Hepatocyte (in vitro differentiated cells): ENCODE results near the gene OR11G2.

Source experiments
- EZH2 ChIP-seq: fragments of 200-600 bp; sonication (generic); IDR thresholded peaks from 2 replicates; pipeline ENCODE4 v1.6.1; 2016; ENCODE audit warnings: antibody characterized with exemption, mild to moderate bottlenecking, borderline replicate concordance
- EZH2phosphoT487 ChIP-seq: fragments of 200-600 bp; sonication (generic); IDR thresholded peaks from one replicate; pipeline ENCODE4 v1.6.1; 2018; ENCODE audit warnings: antibody characterized with exemption, mild to moderate bottlenecking, low read depth, moderate library complexity; ENCODE audit not compliant: unreplicated experiment, severe bottlenecking
- TF ChIP-seq, protein P1 (sequence below): fragments of 200-600 bp; sonication (generic); IDR thresholded peaks from 2 replicates; pipeline ENCODE4 v1.5.1; 2016; ENCODE audit warnings: antibody characterized with exemption, mild to moderate bottlenecking; ENCODE audit not compliant: poor library complexity

DNA sequence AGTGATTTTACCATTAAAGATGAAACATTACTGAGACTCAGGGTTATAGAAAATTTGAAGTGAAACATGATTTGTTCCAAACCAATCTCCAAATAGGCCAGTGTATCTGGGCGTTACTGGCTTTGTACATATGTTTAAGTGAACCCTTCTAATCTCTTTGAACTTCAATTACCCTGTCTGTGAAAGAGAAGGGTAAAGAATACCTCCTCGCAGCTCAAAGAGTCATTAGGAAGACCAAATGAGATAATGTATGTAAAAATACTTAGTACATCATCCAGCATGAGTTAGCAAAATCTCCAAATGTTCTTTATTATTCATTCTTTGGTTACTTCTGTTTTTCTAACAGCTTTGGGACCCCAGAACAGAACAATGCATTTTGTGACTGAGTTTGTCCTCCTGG is 32.7 kb downstream of the OR11G2 start, which contains the start of gene OR11H6:
- TF ChIP-seq, protein P1, sequence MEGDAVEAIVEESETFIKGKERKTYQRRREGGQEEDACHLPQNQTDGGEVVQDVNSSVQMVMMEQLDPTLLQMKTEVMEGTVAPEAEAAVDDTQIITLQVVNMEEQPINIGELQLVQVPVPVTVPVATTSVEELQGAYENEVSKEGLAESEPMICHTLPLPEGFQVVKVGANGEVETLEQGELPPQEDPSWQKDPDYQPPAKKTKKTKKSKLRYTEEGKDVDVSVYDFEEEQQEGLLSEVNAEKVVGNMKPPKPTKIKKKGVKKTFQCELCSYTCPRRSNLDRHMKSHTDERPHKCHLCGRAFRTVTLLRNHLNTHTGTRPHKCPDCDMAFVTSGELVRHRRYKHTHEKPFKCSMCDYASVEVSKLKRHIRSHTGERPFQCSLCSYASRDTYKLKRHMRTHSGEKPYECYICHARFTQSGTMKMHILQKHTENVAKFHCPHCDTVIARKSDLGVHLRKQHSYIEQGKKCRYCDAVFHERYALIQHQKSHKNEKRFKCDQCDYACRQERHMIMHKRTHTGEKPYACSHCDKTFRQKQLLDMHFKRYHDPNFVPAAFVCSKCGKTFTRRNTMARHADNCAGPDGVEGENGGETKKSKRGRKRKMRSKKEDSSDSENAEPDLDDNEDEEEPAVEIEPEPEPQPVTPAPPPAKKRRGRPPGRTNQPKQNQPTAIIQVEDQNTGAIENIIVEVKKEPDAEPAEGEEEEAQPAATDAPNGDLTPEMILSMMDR = no peak
- no peak for TF ChIP-seq EZH2
- TF ChIP-seq EZH2phosphoT487 = no peak
